DND-41 (cell line): ENCODE results near the gene MGME1.
A peak's percentile ranks its signal among the peaks of the same experiment; 100 is the strongest.

Source experiments
- ATAC-seq: fragments of 200-7000 bp; cut with Tn5 transposase; 3 replicates; pipeline ENCODE4 v1.9.1; 2021; ENCODE audit warnings: low read depth; ENCODE audit not compliant: insufficient read depth
- DNase-seq: peaks from one replicate; pipeline ENCODE4 v3.0.0-alpha.2; 2020
- H2AFZ ChIP-seq: 2 replicates; pipeline ENCODE4 v1.6.0; 2012; ENCODE audit warnings: low read depth, low read length
- H3K27ac ChIP-seq: 2 replicates; pipeline ENCODE4 v1.5.1; 2012; ENCODE audit warnings: low read length, inconsistent platforms
- H3K27me3 ChIP-seq: fragments of 200-600 bp; sonication (generic); 2 replicates; pipeline ENCODE4 v1.6.0; 2012; ENCODE audit warnings: low read length, mild to moderate bottlenecking, inconsistent platforms; ENCODE audit not compliant: insufficient read depth, poor library complexity
- H3K36me3 ChIP-seq: 2 replicates; pipeline ENCODE4 v1.5.1; 2012; ENCODE audit warnings: low read length, inconsistent platforms; ENCODE audit not compliant: insufficient read depth
- H3K4me1 ChIP-seq: 2 replicates; pipeline ENCODE4 v1.5.1; 2012; ENCODE audit warnings: mild to moderate bottlenecking, low read length; ENCODE audit not compliant: insufficient read depth
- H3K4me2 ChIP-seq: 2 replicates; pipeline ENCODE4 v1.6.0; 2012; ENCODE audit warnings: mild to moderate bottlenecking, moderate library complexity, low read length, inconsistent platforms; ENCODE audit not compliant: insufficient read depth
- H3K4me3 ChIP-seq, 2 experiments: fragments of 200-600 bp in 1 of 2; shearing (Covaris generic) in 1 of 2; 2 replicates each; pipeline ENCODE4 v1.5.1; 2012 to 2016; ENCODE audit warnings: inconsistent platforms in 2 of 2, low read length in 2 of 2, mild to moderate bottlenecking in 2 of 2, low read depth in 1 of 2, moderate library complexity in 1 of 2
- H3K79me2 ChIP-seq: 2 replicates; pipeline ENCODE4 v1.6.0; 2012; ENCODE audit warnings: low read length, inconsistent platforms; ENCODE audit not compliant: insufficient read depth
- H3K9ac ChIP-seq: 2 replicates; pipeline ENCODE4 v1.6.0; 2012; ENCODE audit warnings: low read depth, mild to moderate bottlenecking, inconsistent platforms, low read length, moderate library complexity
- H3K9me3 ChIP-seq: 2 replicates; pipeline ENCODE4 v1.5.1; 2012; ENCODE audit warnings: low read length, moderate library complexity, mild to moderate bottlenecking, inconsistent platforms; ENCODE audit not compliant: insufficient read depth, severe bottlenecking
- H4K20me1 ChIP-seq: 2 replicates; pipeline ENCODE4 v1.6.0; 2012; ENCODE audit warnings: low read length; ENCODE audit not compliant: insufficient read depth
- EZH2 ChIP-seq: IDR thresholded peaks from 3 replicates; pipeline ENCODE4 v1.6.1; 2012; ENCODE audit warnings: borderline replicate concordance, low read depth, mild to moderate bottlenecking, moderate library complexity, low read length, inconsistent platforms; ENCODE audit not compliant: severe bottlenecking
- TF ChIP-seq, protein P1 (sequence below): IDR thresholded peaks from 2 replicates; pipeline ENCODE4 v1.5.1; 2012; ENCODE audit warnings: borderline replicate concordance, low read length, moderate library complexity, mild to moderate bottlenecking; ENCODE audit not compliant: poor library complexity, severe bottlenecking; ENCODE audit errors: extremely low read depth

MGME1 gene, protein sequence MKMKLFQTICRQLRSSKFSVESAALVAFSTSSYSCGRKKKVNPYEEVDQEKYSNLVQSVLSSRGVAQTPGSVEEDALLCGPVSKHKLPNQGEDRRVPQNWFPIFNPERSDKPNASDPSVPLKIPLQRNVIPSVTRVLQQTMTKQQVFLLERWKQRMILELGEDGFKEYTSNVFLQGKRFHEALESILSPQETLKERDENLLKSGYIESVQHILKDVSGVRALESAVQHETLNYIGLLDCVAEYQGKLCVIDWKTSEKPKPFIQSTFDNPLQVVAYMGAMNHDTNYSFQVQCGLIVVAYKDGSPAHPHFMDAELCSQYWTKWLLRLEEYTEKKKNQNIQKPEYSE

DNA sequence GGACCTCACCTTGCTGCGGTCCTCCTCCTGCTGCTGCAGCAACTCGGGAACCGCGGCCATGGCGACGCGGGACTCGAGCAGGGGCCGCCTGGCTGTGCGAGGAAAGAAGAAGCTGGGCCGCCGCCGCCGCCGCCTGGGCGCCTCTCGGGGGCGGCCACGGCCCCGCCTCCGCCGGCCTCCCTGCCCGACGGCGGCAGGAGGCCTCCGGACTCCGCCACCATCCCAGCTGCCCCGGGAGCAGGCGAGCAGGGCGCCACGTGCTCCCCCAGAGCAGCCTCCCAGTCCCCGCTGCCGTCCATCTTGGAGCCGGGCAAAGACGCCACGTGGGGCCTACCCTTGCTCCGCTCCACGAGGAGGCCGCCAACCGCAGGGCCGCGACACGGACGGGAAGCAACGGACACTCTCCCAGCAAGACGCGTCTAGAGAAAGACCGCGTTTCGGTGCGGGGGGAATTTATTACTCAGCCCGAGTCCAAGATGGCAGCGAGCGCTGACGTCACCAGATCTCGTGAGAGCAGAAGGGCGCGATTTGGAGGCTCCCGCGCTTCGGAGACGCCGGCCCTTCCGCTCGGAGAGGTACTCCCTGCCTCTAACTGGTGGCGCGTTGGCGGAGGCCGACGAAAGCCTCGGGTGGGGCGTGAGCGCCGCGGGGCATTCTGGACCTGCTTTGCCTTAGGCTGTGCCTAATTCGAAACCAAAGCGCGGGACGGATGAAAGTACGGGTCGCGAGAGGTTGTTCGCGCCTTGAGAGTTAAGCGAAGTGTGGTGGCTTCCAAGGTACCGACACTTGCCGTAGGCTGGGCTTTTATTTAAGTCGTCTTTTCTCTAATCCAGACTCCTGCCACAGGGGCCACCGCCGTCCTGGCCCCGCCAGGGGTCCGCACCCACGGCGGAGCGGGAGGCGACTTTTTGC is at the start of gene MGME1, which contains the start of gene SNX5:
TSS of gene MGME1 (plus strand) at position 653 of the 912 bp plus-strand sequence. CDS start 842 bp downstream, outside the sequence.
TSS of gene SNX5 (minus strand) at position 429 of the 912 bp plus-strand sequence. CDS start at position 60, 369 bp downstream.
- Histone ChIP-seq H3K4me2 (peak within 1 kb of the TSS; percentile 84), H3K27ac (peak within 1 kb of the TSS; percentile 98), H3K4me3 (peak within 1 kb of the TSS; percentile 72 to 85), H3K9me3 (no peaks in the 10 kb centered on the region), H4K20me1 (peaks cover 70% of the 10 kb centered on the region), H2AFZ (peak within 1 kb of the TSS; percentile 82), H3K36me3 (peaks cover 64% of the 10 kb centered on the region), H3K27me3 (no peaks in the 10 kb centered on the region), H3K9ac (peak within 1 kb of the TSS; percentile 89), H3K79me2 (peaks cover 97% of the 10 kb centered on the region), H3K4me1 (peaks cover 71% of the 10 kb centered on the region)
- TF ChIP-seq, protein P1, sequence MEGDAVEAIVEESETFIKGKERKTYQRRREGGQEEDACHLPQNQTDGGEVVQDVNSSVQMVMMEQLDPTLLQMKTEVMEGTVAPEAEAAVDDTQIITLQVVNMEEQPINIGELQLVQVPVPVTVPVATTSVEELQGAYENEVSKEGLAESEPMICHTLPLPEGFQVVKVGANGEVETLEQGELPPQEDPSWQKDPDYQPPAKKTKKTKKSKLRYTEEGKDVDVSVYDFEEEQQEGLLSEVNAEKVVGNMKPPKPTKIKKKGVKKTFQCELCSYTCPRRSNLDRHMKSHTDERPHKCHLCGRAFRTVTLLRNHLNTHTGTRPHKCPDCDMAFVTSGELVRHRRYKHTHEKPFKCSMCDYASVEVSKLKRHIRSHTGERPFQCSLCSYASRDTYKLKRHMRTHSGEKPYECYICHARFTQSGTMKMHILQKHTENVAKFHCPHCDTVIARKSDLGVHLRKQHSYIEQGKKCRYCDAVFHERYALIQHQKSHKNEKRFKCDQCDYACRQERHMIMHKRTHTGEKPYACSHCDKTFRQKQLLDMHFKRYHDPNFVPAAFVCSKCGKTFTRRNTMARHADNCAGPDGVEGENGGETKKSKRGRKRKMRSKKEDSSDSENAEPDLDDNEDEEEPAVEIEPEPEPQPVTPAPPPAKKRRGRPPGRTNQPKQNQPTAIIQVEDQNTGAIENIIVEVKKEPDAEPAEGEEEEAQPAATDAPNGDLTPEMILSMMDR, result peak; percentile 8
- no peak for TF ChIP-seq EZH2
- ATAC-seq (peak; percentile 89), DNase-seq (peak; percentile 100)

DNA sequence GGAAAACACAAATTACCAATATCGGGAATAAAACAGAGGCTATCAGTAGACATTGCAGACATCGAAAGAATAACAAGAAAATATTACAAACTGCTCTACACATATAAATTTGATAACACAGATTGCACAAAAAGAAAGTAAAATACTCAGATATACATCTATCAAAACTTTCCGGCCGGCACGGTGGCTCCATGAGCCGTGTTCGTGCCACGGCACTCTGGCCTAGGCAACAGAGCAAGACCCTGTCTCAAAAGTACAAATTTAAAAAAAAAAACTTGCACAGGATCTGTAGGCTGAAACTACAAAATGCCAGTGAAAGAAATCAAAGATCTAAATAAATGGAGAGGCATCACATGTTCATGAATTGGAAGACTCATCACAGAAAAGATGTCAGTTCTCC is 49.7 kb upstream of the MGME1 start:
- no peaks in the 10 kb centered on the region; the same call in 1 of the 2 replicates for H3K4me1 ChIP-seq
- H3K9me3 ChIP-seq, result no peaks in the 10 kb centered on the region
- ATAC-seq (no peak), DNase-seq (no peak)
- no peak overlapping the region for H3K27ac ChIP-seq
- 0 out of 2 replicates have a peak, but pooled peaks cover 4% of the 10 kb centered on the region for H4K20me1 ChIP-seq
- H3K79me2 ChIP-seq, result no peaks in the 10 kb centered on the region
- no peak overlapping the region for H3K4me2 ChIP-seq
- H3K4me3 ChIP-seq, result no peak overlapping the region
- H3K36me3 ChIP-seq, result no peaks in the 10 kb centered on the region
- H2AFZ ChIP-seq, result no peak overlapping the region
- no peak for TF ChIP-seq EZH2
- TF ChIP-seq, protein P1, result no peak
- H3K9ac ChIP-seq, result no peak overlapping the region
- no peaks in the 10 kb centered on the region for H3K27me3 ChIP-seq

DNA sequence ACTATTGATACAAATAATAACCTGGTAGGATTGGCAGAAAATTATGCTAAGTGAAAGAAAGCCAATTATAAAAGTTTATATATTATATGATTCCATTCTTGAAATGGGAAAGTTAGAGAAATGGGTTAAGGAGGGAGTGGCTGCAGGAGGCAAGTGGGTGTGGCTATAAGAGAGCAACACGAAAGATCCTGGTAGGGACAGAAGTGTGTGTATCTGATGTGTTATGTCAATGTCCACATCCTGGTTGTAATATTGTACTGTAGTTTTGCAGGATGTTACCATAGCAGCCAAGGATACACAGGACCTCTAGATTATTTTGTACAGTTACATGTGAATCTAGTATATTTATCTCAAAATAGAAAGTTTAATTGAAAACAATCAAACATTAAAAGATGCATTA is 47.0 kb upstream of the MGME1 start:
- ATAC-seq, result no peak
- Histone ChIP-seq H3K9me3 (no peaks in the 10 kb centered on the region), H3K27ac (no peak overlapping the region), H3K4me3 (no peak overlapping the region), H4K20me1 (no peaks in the 10 kb centered on the region), H3K79me2 (no peaks in the 10 kb centered on the region), H2AFZ (no peak overlapping the region), H3K27me3 (peaks cover 12% of the 10 kb centered on the region), H3K4me2 (no peak overlapping the region), H3K9ac (no peak overlapping the region), H3K4me1 (no peaks in the 10 kb centered on the region), H3K36me3 (no peaks in the 10 kb centered on the region)
- no peak for TF ChIP-seq EZH2
- DNase-seq, result no peak
